CD4-positive, alpha-beta T cell treated with Interleukin-6 for 4 hours (primary cell): Measurements from ENCODE around the gene LRRC17.

Experiments used
- DNase-seq: peaks from one replicate; pipeline ENCODE4 v3.0.0-alpha.2; 2020; ENCODE audit warnings: mixed read lengths

LRRC17 gene

GRCh38 chr7:102912742-102913141 lies at the start of gene LRRC17:
Gene LRRC17, plus strand, starts transcription at chr7:102913000. Its CDS starts 20,914 bp downstream, at chr7:102933914.
- no peak for DNase-seq

GRCh38 chr7:102864958-102865357 lies 47.8 kb upstream of the LRRC17 start:
- DNase-seq = no peak

GRCh38 chr7:102866535-102867215 lies 46.1 kb upstream of the LRRC17 start:
- no peak for DNase-seq

GRCh38 chr7:102869195-102869594 lies 43.6 kb upstream of the LRRC17 start:
- DNase-seq = no peak

- no peak for DNase-seq
Measured at GRCh38 chr7:102872460-102872859, 40.3 kb upstream of the LRRC17 start.

- no peak for DNase-seq
Measured at GRCh38 chr7:102873470-102874165, 39.2 kb upstream of the LRRC17 start.

- DNase-seq = no peak
Measured at GRCh38 chr7:102874166-102874829, 38.5 kb upstream of the LRRC17 start.

- DNase-seq = no peak
Measured at GRCh38 chr7:102874966-102875365, 37.8 kb upstream of the LRRC17 start.

- DNase-seq = no peak
Measured at GRCh38 chr7:102875700-102876295, 37.0 kb upstream of the LRRC17 start.

- no peak for DNase-seq
Measured at GRCh38 chr7:102883098-102883860, 29.5 kb upstream of the LRRC17 start.

- DNase-seq = no peak
Measured at GRCh38 chr7:102888561-102889233, 24.1 kb upstream of the LRRC17 start.

- no peak for DNase-seq
Measured at GRCh38 chr7:102889851-102890250, 22.9 kb upstream of the LRRC17 start.

- no peak for DNase-seq
Measured at GRCh38 chr7:102890292-102890970, 22.4 kb upstream of the LRRC17 start.

- DNase-seq = no peak
Measured at GRCh38 chr7:102890971-102891692, 21.7 kb upstream of the LRRC17 start.

GRCh38 chr7:102891693-102892261 lies 21.0 kb upstream of the LRRC17 start:
- no peak for DNase-seq

- no peak for DNase-seq
Measured at GRCh38 chr7:102892631-102893278, 20.0 kb upstream of the LRRC17 start.

GRCh38 chr7:102895602-102896001 lies 17.2 kb upstream of the LRRC17 start:
- no peak for DNase-seq

GRCh38 chr7:102896585-102896984 lies 16.2 kb upstream of the LRRC17 start:
- no peak for DNase-seq

- DNase-seq = no peak
Measured at GRCh38 chr7:102897211-102897631, 15.6 kb upstream of the LRRC17 start.
